Suprapubic skin (tissue), 4 donors: ENCODE data around the gene PRR33.

Source experiments
- EP300 ChIP-seq: sonication (generic); formaldehyde crosslinking; IDR thresholded peaks from one replicate; pipeline ENCODE4 v1.6.1; 2017; ENCODE audit warnings: antibody characterized with exemption
- POLR2A ChIP-seq, 2 donors: fragments of 450-650 bp; IDR thresholded peaks; one replicate each; pipeline ENCODE4 v1.6.1; 2017; ENCODE audit warnings: antibody characterized with exemption in 2 of 2, mild to moderate bottlenecking in 2 of 2, moderate library complexity in 2 of 2
- POLR2AphosphoS5 ChIP-seq, 3 donors: sonication (generic); formaldehyde crosslinking; IDR thresholded peaks; one replicate each; pipeline ENCODE4 v1.6.1; 2017; ENCODE audit warnings: antibody characterized with exemption in 3 of 3
- TF ChIP-seq, protein P1 (sequence below), 2 donors: fragments of 200-600 bp in 1 of 2; fragments of 450-650 bp in 1 of 2; sonication (generic) in 1 of 2; IDR thresholded peaks; one replicate each; pipeline ENCODE4 v1.5.1; 2016 to 2019; ENCODE audit warnings: antibody characterized with exemption in 2 of 2, mild to moderate bottlenecking in 1 of 2, moderate library complexity in 1 of 2

DNA sequence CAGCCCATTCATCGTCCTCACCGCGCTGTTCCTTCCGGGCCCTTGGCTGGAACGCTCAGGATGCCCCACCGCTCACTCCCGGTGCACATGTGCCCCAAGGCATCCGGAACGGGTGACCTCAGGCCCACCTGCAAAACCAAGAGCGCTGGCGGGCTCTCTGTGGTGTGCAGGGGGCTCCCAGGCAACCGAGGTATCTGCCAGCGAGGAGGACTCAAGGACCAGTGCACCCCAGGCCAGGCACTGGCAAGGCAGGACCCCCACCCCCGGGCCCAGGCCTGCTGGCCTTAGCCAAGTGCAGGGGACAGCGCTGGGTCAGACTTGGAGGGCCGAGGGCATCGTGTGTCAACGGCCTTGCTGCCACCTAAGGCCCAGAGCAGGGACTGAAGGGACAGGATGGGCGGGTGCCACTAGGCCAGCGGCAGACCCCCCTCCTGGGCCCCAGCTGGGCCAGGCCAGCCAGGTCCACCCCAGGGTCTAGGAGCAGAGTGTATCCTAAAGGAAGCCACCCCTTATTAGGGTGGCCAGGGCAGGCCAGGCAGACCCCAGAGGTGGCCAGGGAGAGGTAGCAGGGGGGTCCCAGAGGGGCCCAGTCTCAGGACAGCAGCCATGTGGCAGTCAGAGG, 36.3 kb upstream of the PRR33 start:
- TF ChIP-seq, protein P1, sequence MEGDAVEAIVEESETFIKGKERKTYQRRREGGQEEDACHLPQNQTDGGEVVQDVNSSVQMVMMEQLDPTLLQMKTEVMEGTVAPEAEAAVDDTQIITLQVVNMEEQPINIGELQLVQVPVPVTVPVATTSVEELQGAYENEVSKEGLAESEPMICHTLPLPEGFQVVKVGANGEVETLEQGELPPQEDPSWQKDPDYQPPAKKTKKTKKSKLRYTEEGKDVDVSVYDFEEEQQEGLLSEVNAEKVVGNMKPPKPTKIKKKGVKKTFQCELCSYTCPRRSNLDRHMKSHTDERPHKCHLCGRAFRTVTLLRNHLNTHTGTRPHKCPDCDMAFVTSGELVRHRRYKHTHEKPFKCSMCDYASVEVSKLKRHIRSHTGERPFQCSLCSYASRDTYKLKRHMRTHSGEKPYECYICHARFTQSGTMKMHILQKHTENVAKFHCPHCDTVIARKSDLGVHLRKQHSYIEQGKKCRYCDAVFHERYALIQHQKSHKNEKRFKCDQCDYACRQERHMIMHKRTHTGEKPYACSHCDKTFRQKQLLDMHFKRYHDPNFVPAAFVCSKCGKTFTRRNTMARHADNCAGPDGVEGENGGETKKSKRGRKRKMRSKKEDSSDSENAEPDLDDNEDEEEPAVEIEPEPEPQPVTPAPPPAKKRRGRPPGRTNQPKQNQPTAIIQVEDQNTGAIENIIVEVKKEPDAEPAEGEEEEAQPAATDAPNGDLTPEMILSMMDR (IDR thresholded peaks at IDR 0.05): no peak
- TF ChIP-seq POLR2AphosphoS5 (IDR thresholded peaks at IDR 0.05): no peak
- no peak for TF ChIP-seq EP300
- no peak for TF ChIP-seq POLR2A (IDR thresholded peaks at IDR 0.05)
